Gastrocnemius medialis (tissue), 4 donors: ENCODE data around the gene CFAP20.

Experiments
- POLR2A ChIP-seq, 2 donors: fragments of 450-650 bp; IDR thresholded peaks; one replicate each; pipeline ENCODE4 v1.6.1; 2017; ENCODE audit warnings: antibody characterized with exemption in 2 of 2, mild to moderate bottlenecking in 2 of 2, moderate library complexity in 2 of 2
- TF ChIP-seq, protein P1 (sequence below), 5 experiments: fragments of 450-650 bp in 3 of 5; fragments of 200-600 bp in 2 of 5; sonication (generic) in 2 of 5; IDR thresholded peaks in 4 of 5; conservative IDR thresholded peaks in 1 of 5; 1 replicate in 4 of 5; 2 replicates in 1 of 5; pipeline ENCODE4 v1.5.1; 2016 to 2019; ENCODE audit warnings: antibody characterized with exemption in 5 of 5, mild to moderate bottlenecking in 3 of 5, moderate library complexity in 3 of 5

DNA sequence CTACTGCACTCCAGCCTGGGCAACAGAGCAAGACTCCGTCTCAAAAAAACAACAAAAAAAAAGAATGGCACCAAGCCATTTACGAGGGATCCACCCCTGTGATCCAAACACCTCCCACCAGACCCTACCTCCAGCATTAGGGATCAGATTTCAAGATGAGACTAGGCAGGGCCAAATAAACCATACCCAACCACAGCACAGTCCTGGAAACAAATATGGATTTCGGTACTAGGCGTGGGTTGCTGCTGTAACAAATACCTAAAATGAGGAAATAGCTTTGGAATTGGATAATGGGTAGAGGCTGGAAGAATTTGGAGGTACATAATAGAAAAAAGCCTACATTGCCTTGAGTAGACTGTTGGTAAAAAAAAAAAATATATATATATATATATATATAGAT, 54.5 kb downstream of the CFAP20 start:
- no peak for TF ChIP-seq POLR2A (IDR thresholded peaks at IDR 0.05)
- TF ChIP-seq, protein P1, sequence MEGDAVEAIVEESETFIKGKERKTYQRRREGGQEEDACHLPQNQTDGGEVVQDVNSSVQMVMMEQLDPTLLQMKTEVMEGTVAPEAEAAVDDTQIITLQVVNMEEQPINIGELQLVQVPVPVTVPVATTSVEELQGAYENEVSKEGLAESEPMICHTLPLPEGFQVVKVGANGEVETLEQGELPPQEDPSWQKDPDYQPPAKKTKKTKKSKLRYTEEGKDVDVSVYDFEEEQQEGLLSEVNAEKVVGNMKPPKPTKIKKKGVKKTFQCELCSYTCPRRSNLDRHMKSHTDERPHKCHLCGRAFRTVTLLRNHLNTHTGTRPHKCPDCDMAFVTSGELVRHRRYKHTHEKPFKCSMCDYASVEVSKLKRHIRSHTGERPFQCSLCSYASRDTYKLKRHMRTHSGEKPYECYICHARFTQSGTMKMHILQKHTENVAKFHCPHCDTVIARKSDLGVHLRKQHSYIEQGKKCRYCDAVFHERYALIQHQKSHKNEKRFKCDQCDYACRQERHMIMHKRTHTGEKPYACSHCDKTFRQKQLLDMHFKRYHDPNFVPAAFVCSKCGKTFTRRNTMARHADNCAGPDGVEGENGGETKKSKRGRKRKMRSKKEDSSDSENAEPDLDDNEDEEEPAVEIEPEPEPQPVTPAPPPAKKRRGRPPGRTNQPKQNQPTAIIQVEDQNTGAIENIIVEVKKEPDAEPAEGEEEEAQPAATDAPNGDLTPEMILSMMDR (IDR thresholded peaks at IDR 0.05 in 4 of 5, conservative IDR thresholded peaks at IDR 0.05 in 1 of 5): no peak
